HL-60/S4 (cell line): Measurements from ENCODE around the gene GNAS.
"Not testable (repeated sequence)": the region's sequence is repeated elsewhere in the genome, so short reads cannot be mapped to it uniquely, and the experiment has no call there.

ENCODE experiments used
- in situ Hi-C: fragments of 300-500 bp; cut with MboI; formaldehyde crosslinking; loops from 2 replicates; pipeline ENCODE4 v1.14.3; 2022; ENCODE audit warnings: low sequenced_read_pairs

GNAS gene

GRCh38 chr20:58911970-58912369, 59.5 kb downstream of the GNAS start:
- in situ Hi-C loops = no loop called here

- in situ Hi-C loops = no loop called here
Measured at GRCh38 chr20:58913079-58913478, 60.6 kb downstream of the GNAS start.

- in situ Hi-C loops = no loop called here
Measured at GRCh38 chr20:58918621-58919020, 66.1 kb downstream of the GNAS start.

DNA sequence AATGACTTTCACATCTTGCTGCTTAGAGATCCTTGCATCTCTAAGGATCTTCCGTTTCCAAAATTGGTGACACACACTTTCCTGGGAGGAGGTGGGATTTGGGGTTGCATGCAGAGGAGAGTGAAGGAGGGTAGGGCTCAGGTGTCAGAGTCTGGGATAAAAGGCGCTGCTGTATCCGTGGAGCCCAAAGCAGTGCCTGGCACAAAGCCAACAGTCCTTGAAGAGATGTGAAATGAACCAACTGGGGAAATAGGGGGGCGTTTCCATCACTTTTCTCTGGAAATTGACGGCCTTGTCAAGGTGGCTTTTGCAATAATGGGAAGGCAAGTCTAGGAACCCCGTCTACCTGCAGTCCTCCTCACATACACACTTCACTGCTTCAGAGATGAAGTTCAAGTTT, 69.0 kb downstream of the GNAS start:
- in situ Hi-C loops = no loop called here

DNA sequence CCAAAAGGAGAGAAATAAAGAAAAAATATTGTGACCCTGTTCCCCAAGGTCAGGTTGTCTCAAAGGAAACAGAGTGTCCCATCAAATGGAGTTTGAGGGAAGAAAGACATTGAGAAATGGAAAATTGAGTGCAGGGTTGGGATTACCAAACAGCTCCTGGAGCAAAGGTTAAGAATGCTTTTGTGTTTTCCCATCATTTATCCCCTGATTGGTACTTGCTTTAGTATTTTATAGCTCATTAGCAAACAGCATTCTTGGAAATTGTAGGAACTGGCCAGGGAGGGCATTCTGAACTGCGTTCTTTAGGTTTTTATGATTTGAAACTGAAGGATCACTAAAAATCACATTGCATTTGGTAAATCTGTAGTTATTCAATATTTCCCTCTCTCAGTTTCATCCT, 69.5 kb downstream of the GNAS start:
- in situ Hi-C loops = no loop called here

DNA sequence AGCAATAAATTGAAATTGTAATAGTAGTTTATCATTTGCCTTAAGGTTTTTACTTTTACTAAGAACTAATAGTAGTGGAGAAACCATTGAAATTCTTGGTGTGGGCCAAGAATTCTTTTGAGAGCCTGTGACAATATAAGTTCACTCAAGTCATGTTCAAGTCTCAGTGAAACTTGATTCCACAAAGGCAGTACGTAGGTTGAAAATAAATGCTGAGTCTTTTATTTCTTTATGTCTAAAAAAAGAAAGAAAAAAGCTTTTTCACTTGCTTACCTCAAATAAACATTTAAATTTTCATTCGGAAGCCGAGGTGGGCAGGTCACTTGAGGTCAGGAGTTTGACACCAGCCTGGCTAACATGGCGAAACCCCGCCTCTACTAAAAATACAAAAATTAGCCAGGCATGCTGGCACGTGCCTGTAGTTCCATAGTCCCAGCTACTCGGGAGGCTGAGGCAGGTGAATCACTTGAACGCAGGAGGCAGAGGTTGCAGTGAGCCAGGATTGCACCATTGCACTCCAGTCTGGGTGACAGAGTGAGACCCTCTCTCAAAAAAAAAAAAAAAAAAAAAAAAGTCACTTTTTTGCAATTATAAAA, 70.7 kb downstream of the GNAS start:
- in situ Hi-C loops = no loop called here

- in situ Hi-C loops = no loop called here
Measured at GRCh38 chr20:58926802-58927489, 74.4 kb downstream of the GNAS start.

DNA sequence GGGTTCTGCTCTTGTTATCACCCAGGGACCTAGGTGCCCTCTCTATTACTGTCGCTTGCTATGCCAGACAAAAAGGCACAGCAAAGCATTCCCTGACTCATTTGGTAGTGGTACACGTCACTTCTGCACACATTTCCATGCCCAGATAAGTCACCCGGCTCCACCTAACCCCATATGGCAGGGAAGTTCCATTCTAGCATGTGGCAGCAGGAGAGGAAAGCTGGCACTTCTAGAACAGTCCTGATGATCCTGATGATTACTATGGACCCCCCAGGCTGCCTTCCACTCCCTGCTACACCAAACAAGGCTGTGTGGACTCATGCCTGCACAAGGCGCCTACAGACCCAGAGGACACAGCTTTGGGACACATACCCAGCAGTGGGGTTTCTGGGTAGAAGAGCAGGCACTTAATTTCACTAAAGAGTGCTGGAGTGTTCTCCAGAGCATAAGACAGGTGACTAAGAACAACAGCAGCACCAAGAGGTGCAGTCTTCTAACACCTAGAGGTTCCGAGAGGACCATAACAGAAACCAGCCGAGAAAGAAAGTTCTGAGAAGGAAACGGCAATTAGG, 75.1 kb downstream of the GNAS start:
- in situ Hi-C loops = no loop called here

DNA sequence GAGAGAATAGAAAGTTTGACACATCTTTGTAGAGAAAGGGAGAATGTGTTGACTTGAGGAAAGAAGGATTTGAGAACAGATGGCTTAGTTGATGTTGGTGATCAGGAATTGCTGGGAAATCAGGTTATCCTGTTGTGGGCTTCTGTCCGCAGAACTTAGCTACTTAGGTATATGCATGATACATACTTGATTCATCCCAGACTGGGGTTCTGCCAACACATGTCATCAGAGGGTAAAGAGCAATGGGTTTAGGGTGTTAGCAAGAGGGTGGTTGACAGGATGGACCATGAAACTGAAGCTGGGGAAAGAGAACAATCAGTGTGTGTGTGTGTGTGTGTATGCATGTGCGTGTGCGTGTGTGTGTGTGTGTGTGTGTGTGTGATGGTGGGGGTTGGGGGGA, 78.0 kb downstream of the GNAS start:
- in situ Hi-C loops = no loop called here

DNA sequence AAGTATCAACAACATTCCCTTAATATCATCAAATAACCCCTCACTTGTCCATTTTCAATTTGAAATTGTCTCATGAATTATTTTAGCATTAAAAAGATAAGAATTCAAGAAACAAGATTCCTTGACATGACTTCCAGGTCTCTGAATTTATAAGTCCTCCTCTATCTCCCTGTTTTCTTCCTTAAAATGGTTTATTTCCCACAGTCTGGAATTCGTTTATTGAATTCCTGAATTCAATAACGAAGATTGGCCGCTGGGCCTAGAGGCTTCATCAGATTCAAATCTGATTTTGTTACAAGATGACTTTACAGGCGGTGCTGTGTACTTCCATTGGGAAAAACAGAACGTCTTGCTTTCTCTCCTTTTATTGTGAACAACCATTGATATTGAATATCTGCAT, 79.7 kb downstream of the GNAS start:
- in situ Hi-C loops = no loop called here

- in situ Hi-C loops = no loop called here
Measured at GRCh38 chr20:58938078-58938477, 85.6 kb downstream of the GNAS start.

DNA sequence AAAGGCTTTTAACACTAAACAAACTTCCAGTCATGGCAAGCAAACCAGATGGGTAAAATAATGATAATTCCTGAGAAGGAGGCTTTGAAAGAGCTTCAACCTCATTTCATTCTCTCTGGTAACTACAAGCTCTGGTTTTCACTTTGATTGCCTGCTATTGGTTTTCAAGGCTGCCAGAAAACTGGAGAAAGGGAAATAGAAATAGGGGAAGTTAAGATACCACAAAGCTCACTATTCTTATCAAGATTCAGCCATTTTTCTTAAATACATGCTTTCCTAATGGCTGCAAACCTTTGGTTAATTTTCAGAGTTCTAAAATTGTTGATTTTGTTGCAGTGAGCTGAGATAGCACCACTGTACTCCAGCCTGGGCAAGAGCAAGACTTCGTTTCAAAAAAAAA, 86.0 kb downstream of the GNAS start:
- in situ Hi-C loops = no loop called here

DNA sequence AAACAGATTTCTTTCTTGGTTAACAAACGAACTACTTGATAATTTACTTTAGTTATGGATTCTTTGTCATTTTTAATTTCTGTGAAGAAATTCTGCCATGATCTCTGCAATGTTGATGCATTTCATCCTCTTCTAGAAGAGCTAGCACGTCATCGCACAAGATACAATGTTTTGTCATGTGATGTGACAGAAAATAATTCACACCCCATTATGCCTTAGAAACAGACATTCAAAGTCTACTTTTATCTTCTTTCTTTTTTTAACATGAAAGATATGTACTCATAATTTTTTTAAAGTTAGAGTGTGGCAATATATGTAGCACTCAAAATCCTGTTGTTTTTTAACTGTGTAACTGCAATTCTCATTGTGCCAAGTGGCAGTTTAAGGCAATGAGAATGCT, 89.0 kb downstream of the GNAS start:
- in situ Hi-C loops = no loop called here

DNA sequence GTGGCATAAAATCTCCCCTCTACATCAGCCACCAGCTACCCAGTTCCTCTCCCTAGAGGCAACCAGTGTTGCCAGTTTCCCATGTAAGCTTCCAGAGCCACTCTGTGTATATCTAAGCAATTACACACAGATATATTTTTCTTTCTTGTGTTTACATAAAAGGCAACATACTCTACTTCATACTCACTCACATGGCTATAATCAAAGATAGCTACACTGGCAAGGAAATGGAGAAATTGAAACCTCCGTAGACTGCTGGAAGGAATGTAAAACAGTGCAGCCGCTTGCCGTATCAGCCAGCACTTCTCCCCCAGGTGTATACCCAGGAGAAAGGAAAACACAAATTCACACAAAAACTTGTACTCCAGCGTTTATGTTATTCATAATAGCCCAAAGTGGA, 90.0 kb downstream of the GNAS start:
- in situ Hi-C loops = no loop called here

- in situ Hi-C loops = no loop called here
Measured at GRCh38 chr20:58944610-58945009, 92.1 kb downstream of the GNAS start.

- in situ Hi-C loops = no loop called here
Measured at GRCh38 chr20:58945965-58946631, 93.6 kb downstream of the GNAS start.

GRCh38 chr20:58947797-58948388, 95.4 kb downstream of the GNAS start:
- in situ Hi-C loops = not testable (repeated sequence)

DNA sequence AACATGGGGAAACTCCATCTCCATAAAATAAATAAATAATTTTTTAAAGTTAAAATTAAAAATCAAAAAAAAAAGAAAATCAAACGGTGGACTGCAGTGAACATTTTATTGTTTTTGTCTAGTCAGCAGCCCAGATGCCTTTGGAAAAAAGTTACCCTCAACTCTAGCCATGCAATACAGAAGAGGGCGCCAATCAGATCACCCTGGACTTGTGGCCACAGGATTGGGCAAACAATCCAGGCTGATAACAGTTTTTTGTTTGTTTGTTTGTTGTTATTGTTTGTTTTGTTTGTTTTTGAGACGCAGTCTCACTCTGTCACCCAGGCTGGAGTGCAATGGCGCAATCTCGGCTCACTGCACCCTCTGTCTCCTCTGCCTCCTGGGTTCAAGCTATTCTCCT, 98.1 kb downstream of the GNAS start:
- in situ Hi-C loops = no loop called here

DNA sequence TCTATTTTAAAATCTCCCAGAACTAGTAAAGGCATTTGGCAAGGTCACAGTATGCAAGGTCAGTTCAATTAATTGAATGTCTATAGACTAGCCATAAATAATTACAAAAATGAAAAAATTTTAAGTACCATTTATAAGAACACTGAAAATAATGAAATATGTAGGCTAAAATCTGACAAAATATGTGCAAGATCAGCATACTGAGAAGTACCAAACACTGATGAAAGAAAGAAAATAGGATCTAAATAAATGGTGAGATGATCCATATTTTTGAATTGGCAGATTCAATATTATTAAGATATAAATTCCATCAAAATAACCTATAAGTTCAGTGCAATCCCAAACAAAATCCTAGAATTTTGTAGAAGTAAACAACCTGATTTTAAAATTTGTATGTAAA, 100.5 kb downstream of the GNAS start:
- in situ Hi-C loops = no loop called here

DNA sequence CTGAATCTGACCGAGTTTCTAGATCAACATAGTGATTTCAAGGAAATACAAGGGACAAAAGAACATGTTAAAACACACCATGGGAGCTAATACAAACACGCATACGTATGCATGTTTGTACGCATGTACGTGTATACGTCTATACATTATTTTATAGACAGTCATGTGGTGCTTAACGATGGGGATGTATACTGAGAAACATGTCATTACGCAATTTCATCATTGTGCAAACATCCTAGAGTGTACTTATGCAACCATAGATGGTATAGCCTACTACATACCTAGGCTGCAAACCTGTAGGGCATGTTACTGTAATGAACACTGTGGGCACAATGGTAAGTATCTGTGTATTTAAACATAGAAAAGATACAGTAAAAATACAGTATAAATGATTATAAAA, 103.6 kb downstream of the GNAS start:
- in situ Hi-C loops = no loop called here

DNA sequence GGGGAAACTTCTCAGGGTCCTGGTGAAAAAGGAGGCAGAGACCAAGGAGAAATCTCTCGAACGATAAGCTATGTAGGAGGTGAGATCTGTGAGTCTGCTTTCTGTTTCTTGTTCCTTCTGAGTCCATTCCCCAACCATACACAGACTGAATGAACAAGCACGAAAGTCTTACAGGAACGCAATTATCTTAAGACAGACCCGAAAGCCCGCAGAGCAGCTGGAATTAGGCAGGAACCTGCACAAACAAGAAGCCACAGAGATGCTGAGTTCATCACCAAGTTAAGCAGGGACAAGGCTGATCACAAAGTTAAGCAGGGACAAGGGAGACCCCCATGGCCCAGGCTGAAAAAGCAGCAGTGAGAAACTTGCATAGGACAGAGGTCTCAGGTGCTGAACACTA, 107.1 kb downstream of the GNAS start:
- in situ Hi-C loops = no loop called here
